IMR-90 (cell line): ENCODE results near the gene SIK3. TPM values are rescaled to one million over a fixed set of nuclear protein-coding genes. Genes with fewer than 3 reads are reported as not detected.
A peak's percentile ranks its signal among the peaks of the same experiment; 100 is the strongest.

Source experiments
- ATAC-seq: fragments of 200-7000 bp; cut with Tn5 transposase; 2 replicates; pipeline ENCODE4 v1.9.1; 2020; ENCODE audit warnings: low read depth, mild to moderate bottlenecking, moderate library complexity
- BruUV-seq: library from RNA; stranded (reverse); fragments of 400-500 nt; replicated peaks from 2 replicates; lab custom pipeline; 2021; lab: Mats Ljungman, UMichigan
- CTCF ChIA-PET: fragments of 300-600 bp; formaldehyde crosslinking; extraction: SDS; loops from one replicate; lab custom pipeline; 2021; ENCODE audit warnings: antibody characterized with exemption; lab: Yijun Ruan, JAX
- POLR2A ChIA-PET: fragments of 300-600 bp; sonication (Branson Sonifier 250); formaldehyde crosslinking; loops from one replicate; lab custom pipeline; 2022; ENCODE audit warnings: antibody characterized with exemption; ENCODE audit not compliant: unreplicated experiment; lab: Charles Lee
- DNase-seq: peaks from one replicate; pipeline ENCODE4 v3.0.0; 2013
- H2AFZ ChIP-seq: replicated peaks from 2 replicates; pipeline ENCODE3; 2013; ENCODE audit warnings: low read length, mild to moderate bottlenecking; ENCODE audit not compliant: poor library complexity
- H2AK5ac ChIP-seq: 2 replicates; pipeline ENCODE4 v1.6.1; 2013; ENCODE audit warnings: low read depth, low read length, inconsistent platforms
- H2AK9ac ChIP-seq: replicated peaks from 2 replicates; pipeline ENCODE3; 2013; ENCODE audit warnings: mild to moderate bottlenecking, low read depth, low read length, moderate library complexity; ENCODE audit not compliant: poor library complexity
- H2BK120ac ChIP-seq: 2 replicates; pipeline ENCODE4 v1.6.1; 2013; ENCODE audit warnings: low read depth, low read length, inconsistent platforms
- H2BK15ac ChIP-seq: 3 replicates; pipeline ENCODE4 v1.6.1; 2013; ENCODE audit warnings: low read depth, low read length, inconsistent platforms
- H2BK20ac ChIP-seq: 2 replicates; pipeline ENCODE4 v1.6.1; 2013; ENCODE audit warnings: low read depth, mild to moderate bottlenecking, inconsistent platforms, low read length, moderate library complexity
- H2BK5ac ChIP-seq: 2 replicates; pipeline ENCODE4 v1.6.1; 2013; ENCODE audit warnings: mild to moderate bottlenecking, low read depth, low read length, inconsistent platforms; ENCODE audit not compliant: poor library complexity, severe bottlenecking
- H3K14ac ChIP-seq: replicated peaks from 2 replicates; pipeline ENCODE4 v1.6.1; 2013; ENCODE audit warnings: low read depth, low read length, inconsistent platforms
- H3K18ac ChIP-seq: 2 replicates; pipeline ENCODE4 v1.6.1; 2013; ENCODE audit warnings: low read depth, low read length, control low read depth
- H3K23ac ChIP-seq: 2 replicates; pipeline ENCODE4 v1.6.1; 2013; ENCODE audit warnings: low read depth, low read length, inconsistent platforms
- H3K27ac ChIP-seq: 2 replicates; pipeline ENCODE4 v1.5.1; 2013; ENCODE audit warnings: mild to moderate bottlenecking, control low read depth, low read length; ENCODE audit not compliant: insufficient read depth
- H3K27me3 ChIP-seq: 2 replicates; pipeline ENCODE4 v1.6.1; 2013; ENCODE audit warnings: low read length; ENCODE audit not compliant: control insufficient read depth, insufficient read depth
- H3K36me3 ChIP-seq: 2 replicates; pipeline ENCODE4 v1.6.1; 2013; ENCODE audit warnings: low read length, mixed read lengths; ENCODE audit not compliant: control insufficient read depth, insufficient read depth
- H3K4ac ChIP-seq: 2 replicates; pipeline ENCODE4 v1.6.1; 2013; ENCODE audit warnings: low read depth, low read length, inconsistent platforms
- H3K4me1 ChIP-seq: 2 replicates; pipeline ENCODE4 v1.6.1; 2013; ENCODE audit warnings: low read length, mixed read lengths; ENCODE audit not compliant: control insufficient read depth, insufficient read depth
- H3K4me2 ChIP-seq: 2 replicates; pipeline ENCODE4 v1.6.1; 2013; ENCODE audit warnings: low read depth, mild to moderate bottlenecking, control low read depth, low read length, moderate library complexity
- H3K4me3 ChIP-seq: 2 replicates; pipeline ENCODE4 v1.5.1; 2013; ENCODE audit warnings: low read depth, mild to moderate bottlenecking, control low read depth, low read length, moderate library complexity; ENCODE audit not compliant: insufficient read depth
- H3K56ac ChIP-seq: 2 replicates; pipeline ENCODE4 v1.6.1; 2013; ENCODE audit warnings: low read length, inconsistent platforms; ENCODE audit not compliant: insufficient read depth; ENCODE audit errors: extremely low read depth
- H3K79me1 ChIP-seq, 2 experiments: 2 replicates each; pipeline ENCODE4 v1.6.1; 2013; ENCODE audit warnings: low read length in 2 of 2, inconsistent platforms in 1 of 2, low read depth in 1 of 2
- H3K9ac ChIP-seq: 2 replicates; pipeline ENCODE4 v1.6.1; 2013; ENCODE audit warnings: low read depth, low read length, control low read depth
- H3K9me1 ChIP-seq: 2 replicates; pipeline ENCODE4 v1.6.1; 2013; ENCODE audit warnings: low read length, inconsistent platforms; ENCODE audit not compliant: insufficient read depth
- H3K9me3 ChIP-seq: 2 replicates; pipeline ENCODE4 v1.6.1; 2013; ENCODE audit warnings: low read length; ENCODE audit not compliant: control insufficient read depth, insufficient read depth
- H4K20me1 ChIP-seq: 2 replicates; pipeline ENCODE4 v1.6.1; 2013; ENCODE audit warnings: low read length, inconsistent platforms; ENCODE audit not compliant: insufficient read depth
- H4K5ac ChIP-seq: 2 replicates; pipeline ENCODE4 v1.6.1; 2013; ENCODE audit warnings: mild to moderate bottlenecking, low read depth, low read length, control low read depth
- H4K8ac ChIP-seq, 2 experiments: 2 replicates each; pipeline ENCODE4 v1.6.1; 2013; ENCODE audit warnings: low read depth in 2 of 2, low read length in 2 of 2, control low read depth in 1 of 2, inconsistent platforms in 1 of 2
- H4K91ac ChIP-seq: 2 replicates; pipeline ENCODE4 v1.6.1; 2013; ENCODE audit warnings: low read depth, low read length, inconsistent platforms; ENCODE audit not compliant: insufficient read depth
- BHLHE40 ChIP-seq: fragments of 150-350 bp; IDR thresholded peaks from 2 replicates; pipeline ENCODE4 v1.6.1; 2016; ENCODE audit warnings: mild to moderate bottlenecking, low read depth, low read length
- CEBPB ChIP-seq: IDR thresholded peaks from 2 replicates; pipeline ENCODE4 v1.6.1; 2012; ENCODE audit warnings: low read depth, low read length, improper control_type of control experiment
- CHD1 ChIP-seq: IDR thresholded peaks from 2 replicates; pipeline ENCODE4 v1.6.1; 2012; ENCODE audit warnings: low read depth, low read length, improper control_type of control experiment
- FOS ChIP-seq: fragments of 150-350 bp; IDR thresholded peaks from 2 replicates; pipeline ENCODE4 v1.6.1; 2016; ENCODE audit warnings: low read depth, low read length
- MAZ ChIP-seq: IDR thresholded peaks from 2 replicates; pipeline ENCODE4 v1.6.1; 2012; ENCODE audit warnings: low read depth, mild to moderate bottlenecking, low read length, improper control_type of control experiment, moderate library complexity, borderline replicate concordance
- MXI1 ChIP-seq: IDR thresholded peaks from 2 replicates; pipeline ENCODE4 v1.6.1; 2012; ENCODE audit warnings: low read depth, mild to moderate bottlenecking, low read length, moderate library complexity, borderline replicate concordance
- NFE2L2 ChIP-seq: fragments of 150-350 bp; IDR thresholded peaks from 2 replicates; pipeline ENCODE4 v1.6.1; 2016; ENCODE audit warnings: low read depth, mild to moderate bottlenecking, low read length
- POLR2A ChIP-seq: IDR thresholded peaks from 2 replicates; pipeline ENCODE4 v1.6.1; 2012; ENCODE audit warnings: mild to moderate bottlenecking, low read depth, low read length
- RAD21 ChIP-seq: IDR thresholded peaks from 2 replicates; pipeline ENCODE4 v1.6.1; 2012; ENCODE audit warnings: low read length, improper control_type of control experiment
- RCOR1 ChIP-seq: IDR thresholded peaks from 2 replicates; pipeline ENCODE4 v1.6.1; 2012; ENCODE audit warnings: mild to moderate bottlenecking, low read length, improper control_type of control experiment; ENCODE audit not compliant: insufficient replicate concordance
- RFX5 ChIP-seq: IDR thresholded peaks from 2 replicates; pipeline ENCODE4 v1.8.0; 2012; ENCODE audit warnings: low read depth, mild to moderate bottlenecking, low read length, moderate library complexity
- SMC3 ChIP-seq: fragments of 150-350 bp; IDR thresholded peaks from 2 replicates; pipeline ENCODE4 v1.6.1; 2016; ENCODE audit warnings: low read depth, mild to moderate bottlenecking, antibody characterized with exemption, low read length, moderate library complexity
- WGBS, 2 experiments: methylation state at CpG; one replicate each; pipeline versions ENCODE4 v1.1.5 to v1.1.7; 2013; ENCODE audit warnings: missing lambda C conversion rate in 2 of 2; ENCODE audit not compliant: insufficient read length in 1 of 2; ENCODE audit errors: extremely low coverage in 2 of 2; 5-methylcytosine and 5-hydroxymethylcytosine counted together
- dilution Hi-C: fragments of 300-500 bp; cut with HindIII; formaldehyde crosslinking; loops from one replicate; pipeline ENCODE4 v1.14.3; 2018; ENCODE audit warnings: low sequenced_read_pairs; ENCODE audit not compliant: unreplicated experiment
- in situ Hi-C: fragments of 300-500 bp; cut with MboI; formaldehyde crosslinking; loops from 3 replicates; pipeline ENCODE4 v1.14.3; 2019; ENCODE audit warnings: low sequenced_read_pairs, inconsistent platforms, mixed read lengths
- intact Hi-C: fragments of 100-400 bp; cut with micrococcal nuclease; formaldehyde crosslinking; loops from 2 replicates; pipeline ENCODE4 v1.10.0; 2022
- polyA plus RNA-seq, 3 experiments: library from polyadenylated mRNA; depleted of rRNA; stranded (reverse); fragments of >200 nt; gene quantifications; 2 replicates each; pipeline ENCODE4 v1.2.3, GENCODE V29; 2012; ENCODE audit warnings: low replicate concordance in 1 of 3
- total RNA-seq: library from RNA; depleted of rRNA; stranded (reverse); fragments of >200 nt; gene quantifications from 2 replicates; pipeline ENCODE4 v1.2.3, GENCODE V29; 2012
- TF ChIP-seq, protein P1 (sequence below): fragments of 150-350 bp; IDR thresholded peaks from 2 replicates; pipeline ENCODE4 v1.6.1; 2016; ENCODE audit warnings: low read depth, mild to moderate bottlenecking, low read length, moderate library complexity, borderline replicate concordance
- TF ChIP-seq, protein P2 (sequence below): conservative IDR thresholded peaks from 2 replicates; pipeline ENCODE4 v1.5.1; 2012; ENCODE audit warnings: mild to moderate bottlenecking, low read depth, low read length, improper control_type of control experiment

SIK3 gene
- total and polyA plus RNA-seq, 2 of the 4 experiments (the other 2 are of a cell fraction) = 8.2 to 9.1 TPM

DNA sequence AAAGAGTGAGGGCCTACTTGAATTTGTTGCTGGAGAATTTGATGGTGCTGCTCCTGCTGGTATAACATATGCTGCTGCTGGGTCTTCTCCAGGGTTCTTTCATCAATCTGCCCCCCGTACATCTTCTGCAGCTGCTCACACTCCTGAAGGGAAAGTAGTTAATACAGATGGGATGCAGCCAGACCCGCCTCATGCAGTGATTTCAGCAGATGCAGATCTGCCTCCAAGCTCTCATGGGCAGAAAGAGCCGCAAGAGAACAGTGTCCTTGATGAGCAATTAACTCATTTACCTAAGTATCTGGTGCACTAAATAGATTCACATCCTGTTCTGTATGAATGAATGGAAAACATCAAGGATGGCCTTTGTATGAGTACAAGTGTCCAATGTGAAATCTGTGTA is 236.0 kb downstream of the SIK3 start:
- no peak overlapping the region for H3K27ac ChIP-seq
- dilution Hi-C loops = no loop called here
- CTCF ChIA-PET = interaction anchor here (0.6 to 1.9 kb wide), 3 partner anchors 19 to 71 kb away, joined by 3 to 5 read pairs (median 5); partner anchors contain the start of gene APOA5

More for the DNA sequence above, 236.0 kb downstream of the SIK3 start:
- no peak overlapping the region for H3K18ac ChIP-seq
- no peak overlapping the region for H4K8ac ChIP-seq
- peaks cover 19% of the 10 kb centered on the region for H3K9me1 ChIP-seq
- no peaks in the 10 kb centered on the region; the same call in 1 of the 2 replicates for H4K20me1 ChIP-seq
- H2AK9ac ChIP-seq = no peak overlapping the region
- no peak overlapping the region for H2AFZ ChIP-seq
- no peak overlapping the region for H2BK120ac ChIP-seq
- H3K4me3 ChIP-seq = no peak overlapping the region
- H3K56ac ChIP-seq = no peak overlapping the region
- no peak for DNase-seq
- H3K4me2 ChIP-seq = no peak overlapping the region
- H3K79me1 ChIP-seq = no peaks in the 10 kb centered on the region
- H4K5ac ChIP-seq = no peak overlapping the region
- H3K23ac ChIP-seq = no peak overlapping the region
- H3K36me3 ChIP-seq = peaks cover 42% of the 10 kb centered on the region
- in situ Hi-C loops (no loop called here), intact Hi-C loops (no loop called here)
- H4K91ac ChIP-seq = no peak overlapping the region
- no peaks in the 10 kb centered on the region for H3K9me3 ChIP-seq
- BruUV-seq = no TSS peak
- WGBS, 2 experiments = no CpG with 5 or more reads among the region's 3 CpGs
- no peak overlapping the region for H2BK15ac ChIP-seq
- no peak overlapping the region for H2AK5ac ChIP-seq
- no peak overlapping the region for H3K9ac ChIP-seq
- H2BK5ac ChIP-seq = no peak overlapping the region
- ATAC-seq = no peak
- peaks cover 19% of the 10 kb centered on the region for H3K4me1 ChIP-seq
- H3K27me3 ChIP-seq = no peaks in the 10 kb centered on the region
- H3K14ac ChIP-seq = peak overlapping the region; percentile 40; the same call in 1 of the 2 replicates
- H2BK20ac ChIP-seq = no peak overlapping the region
- H3K4ac ChIP-seq = no peak overlapping the region
- POLR2A ChIA-PET = no interaction called here
- TF ChIP-seq, protein P1, sequence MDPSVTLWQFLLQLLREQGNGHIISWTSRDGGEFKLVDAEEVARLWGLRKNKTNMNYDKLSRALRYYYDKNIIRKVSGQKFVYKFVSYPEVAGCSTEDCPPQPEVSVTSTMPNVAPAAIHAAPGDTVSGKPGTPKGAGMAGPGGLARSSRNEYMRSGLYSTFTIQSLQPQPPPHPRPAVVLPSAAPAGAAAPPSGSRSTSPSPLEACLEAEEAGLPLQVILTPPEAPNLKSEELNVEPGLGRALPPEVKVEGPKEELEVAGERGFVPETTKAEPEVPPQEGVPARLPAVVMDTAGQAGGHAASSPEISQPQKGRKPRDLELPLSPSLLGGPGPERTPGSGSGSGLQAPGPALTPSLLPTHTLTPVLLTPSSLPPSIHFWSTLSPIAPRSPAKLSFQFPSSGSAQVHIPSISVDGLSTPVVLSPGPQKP = no peak
- TF ChIP-seq RCOR1 = no peak
- no peak for TF ChIP-seq RAD21
- TF ChIP-seq CEBPB = no peak
- TF ChIP-seq POLR2A = no peak
- TF ChIP-seq FOS = no peak
- TF ChIP-seq MXI1 = no peak
- TF ChIP-seq RFX5 = no peak
- no peak for TF ChIP-seq NFE2L2
- no peak for TF ChIP-seq CHD1
- no peak for TF ChIP-seq MAZ
- no peak for TF ChIP-seq BHLHE40
- TF ChIP-seq SMC3 = no peak
- TF ChIP-seq, protein P2, sequence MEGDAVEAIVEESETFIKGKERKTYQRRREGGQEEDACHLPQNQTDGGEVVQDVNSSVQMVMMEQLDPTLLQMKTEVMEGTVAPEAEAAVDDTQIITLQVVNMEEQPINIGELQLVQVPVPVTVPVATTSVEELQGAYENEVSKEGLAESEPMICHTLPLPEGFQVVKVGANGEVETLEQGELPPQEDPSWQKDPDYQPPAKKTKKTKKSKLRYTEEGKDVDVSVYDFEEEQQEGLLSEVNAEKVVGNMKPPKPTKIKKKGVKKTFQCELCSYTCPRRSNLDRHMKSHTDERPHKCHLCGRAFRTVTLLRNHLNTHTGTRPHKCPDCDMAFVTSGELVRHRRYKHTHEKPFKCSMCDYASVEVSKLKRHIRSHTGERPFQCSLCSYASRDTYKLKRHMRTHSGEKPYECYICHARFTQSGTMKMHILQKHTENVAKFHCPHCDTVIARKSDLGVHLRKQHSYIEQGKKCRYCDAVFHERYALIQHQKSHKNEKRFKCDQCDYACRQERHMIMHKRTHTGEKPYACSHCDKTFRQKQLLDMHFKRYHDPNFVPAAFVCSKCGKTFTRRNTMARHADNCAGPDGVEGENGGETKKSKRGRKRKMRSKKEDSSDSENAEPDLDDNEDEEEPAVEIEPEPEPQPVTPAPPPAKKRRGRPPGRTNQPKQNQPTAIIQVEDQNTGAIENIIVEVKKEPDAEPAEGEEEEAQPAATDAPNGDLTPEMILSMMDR = no peak
